Peyer's patch (tissue), 4 donors: Measurements from ENCODE around the gene PQBP1. TPM values are rescaled to one million over a fixed set of nuclear protein-coding genes. Genes with fewer than 3 reads are reported as not detected.

Source experiments
- DNase-seq, 3 donors: peaks; one replicate each; pipeline ENCODE4 v3.0.0-alpha.2; 2017 to 2019
- H3K27ac ChIP-seq, 4 donors: fragments of 200-600 bp; sonication (generic); one replicate each; pipeline ENCODE4 v1.5.1; 2016 to 2019
- H3K27me3 ChIP-seq, 2 donors: fragments of 200-600 bp; sonication (generic); one replicate each; pipeline ENCODE4 v1.5.1; 2019
- H3K36me3 ChIP-seq, 3 donors: fragments of 200-600 bp; sonication (generic); one replicate each; pipeline ENCODE4 v1.5.1; 2016 to 2019
- H3K4me1 ChIP-seq, 4 donors: fragments of 200-600 bp; sonication (generic); one replicate each; pipeline ENCODE4 v1.5.1; 2016 to 2019
- H3K4me3 ChIP-seq, 4 donors: fragments of 200-600 bp; sonication (generic); 1 replicate in 3 of 4; 2 replicates in 1 of 4; pipeline ENCODE4 v1.5.1; 2016 to 2019; ENCODE audit warnings: mild to moderate bottlenecking in 1 of 4
- H3K9me3 ChIP-seq, 4 donors: fragments of 200-600 bp; sonication (generic); one replicate each; pipeline ENCODE4 v1.5.1; 2016 to 2019; ENCODE audit warnings: mild to moderate bottlenecking in 1 of 4
- CTCF ChIP-seq, 6 experiments: fragments of 450-650 bp in 4 of 6; fragments of 200-600 bp in 2 of 6; sonication (generic) in 1 of 6; IDR thresholded peaks; one replicate each; pipeline ENCODE4 v1.5.1; 2017 to 2019; ENCODE audit warnings: antibody characterized with exemption in 6 of 6, mild to moderate bottlenecking in 3 of 6, moderate library complexity in 1 of 6
- POLR2A ChIP-seq, 2 donors: fragments of 450-650 bp; IDR thresholded peaks; one replicate each; pipeline ENCODE4 v1.5.1; 2017; ENCODE audit warnings: antibody characterized with exemption in 2 of 2, mild to moderate bottlenecking in 2 of 2, moderate library complexity in 2 of 2
- total RNA-seq, 4 donors: library from RNA; depleted of rRNA; stranded (reverse); fragments of >200 nt; gene quantifications; one replicate each; pipeline ENCODE4 v1.1.0, GENCODE V29; 2016

Gene PQBP1
- total RNA-seq, 4 donors from 2014 or later: 63.3 to 86.6 (median 70.1) TPM

GRCh38 chrX:48891402-48892288 is 6.1 kb upstream of the PQBP1 start:
- DNase-seq: peak; percentile 77 to 93 (median 88)
- no peaks in the 10 kb centered on the region for H3K27me3 ChIP-seq
- peaks cover 0 to 14% (median 0%) of the 10 kb centered on the region in 3 donors for H3K36me3 ChIP-seq
- peak in 1 of 2 donors; percentile 15 for TF ChIP-seq POLR2A (IDR thresholded peaks at IDR 0.05)
- TF ChIP-seq CTCF (IDR thresholded peaks at IDR 0.05): peak in 5 of 6 experiments; percentile 29 to 72 (median 59)
- peak overlapping the region; percentile 59 to 82 (median 66) for H3K4me3 ChIP-seq
- H3K4me1 ChIP-seq: peaks cover 0 to 6% (median 0%) of the 10 kb centered on the region in 4 donors
- H3K27ac ChIP-seq: peak overlapping the region; percentile 76 to 85 (median 80)
- no peaks in the 10 kb centered on the region for H3K9me3 ChIP-seq

GRCh38 chrX:48892896-48893295 is 4.8 kb upstream of the PQBP1 start:
- Histone ChIP-seq H3K36me3 (peaks cover 0 to 14% (median 0%) of the 10 kb centered on the region in 3 donors), H3K4me3 (no peak overlapping the region), H3K27me3 (no peaks in the 10 kb centered on the region), H3K9me3 (no peaks in the 10 kb centered on the region), H3K4me1 (peaks cover 0 to 7% (median 0%) of the 10 kb centered on the region in 4 donors), H3K27ac (no peak overlapping the region)
- DNase-seq: peak in 1 of 3 donors; percentile 6
- TF ChIP-seq POLR2A (IDR thresholded peaks at IDR 0.05): no peak
- TF ChIP-seq CTCF (IDR thresholded peaks at IDR 0.05): no peak

- Histone ChIP-seq H3K27ac (no peak overlapping the region), H3K9me3 (no peaks in the 10 kb centered on the region), H3K4me3 (no peak overlapping the region), H3K36me3 (peaks cover 0 to 14% (median 0%) of the 10 kb centered on the region in 3 donors), H3K27me3 (no peaks in the 10 kb centered on the region), H3K4me1 (peaks cover 0 to 7% (median 0%) of the 10 kb centered on the region in 4 donors)
- peak in 1 of 3 donors; percentile 10 for DNase-seq
- TF ChIP-seq CTCF (IDR thresholded peaks at IDR 0.05) (no peak), POLR2A (IDR thresholded peaks at IDR 0.05) (no peak)
These were observed 4.0 kb upstream of the PQBP1 start for GRCh38 chrX:48893556-48894348.

- Histone ChIP-seq H3K27me3 (no peaks in the 10 kb centered on the region), H3K36me3 (peaks cover 0 to 17% (median 0%) of the 10 kb centered on the region in 3 donors), H3K27ac (no peak overlapping the region), H3K9me3 (no peaks in the 10 kb centered on the region), H3K4me1 (peaks cover 0 to 15% (median 0%) of the 10 kb centered on the region in 4 donors), H3K4me3 (no peak overlapping the region)
- TF ChIP-seq POLR2A (IDR thresholded peaks at IDR 0.05) (no peak), CTCF (IDR thresholded peaks at IDR 0.05) (no peak)
- DNase-seq: no peak
These were observed 2.8 kb upstream of the PQBP1 start for GRCh38 chrX:48894891-48895290.

GRCh38 chrX:48896611-48897011 is 1.1 kb upstream of the PQBP1 start:
- DNase-seq: peak in 1 of 3 donors; percentile 42
- peaks cover 0 to 15% (median 0%) of the 10 kb centered on the region in 4 donors for H3K4me1 ChIP-seq
- H3K4me3 ChIP-seq: peak overlapping the region; percentile 55 to 84 (median 70)
- peak overlapping the region; percentile 89 to 99 (median 96) for H3K27ac ChIP-seq
- TF ChIP-seq CTCF (IDR thresholded peaks at IDR 0.05): no peak
- TF ChIP-seq POLR2A (IDR thresholded peaks at IDR 0.05): no peak
- peaks cover 0 to 24% (median 0%) of the 10 kb centered on the region in 3 donors for H3K36me3 ChIP-seq
- H3K9me3 ChIP-seq: no peaks in the 10 kb centered on the region
- no peaks in the 10 kb centered on the region for H3K27me3 ChIP-seq
